HCT116 (cell line): ENCODE data around the gene CIAO2A. TPM values are rescaled to one million over a fixed set of nuclear protein-coding genes. Genes with fewer than 3 reads are reported as not detected.

Experiments used
- CBX3 ChIP-seq: IDR thresholded peaks from 2 replicates; pipeline ENCODE4 v1.6.1; 2012; ENCODE audit warnings: low read depth
- CEBPB ChIP-seq: IDR thresholded peaks from 2 replicates; pipeline ENCODE4 v1.6.1; 2012; ENCODE audit warnings: low read depth
- CTCF ChIP-seq, 3 experiments: fragments of 200-600 bp in 1 of 3; sonication (generic) in 1 of 3; IDR thresholded peaks in 2 of 3; conservative IDR thresholded peaks in 1 of 3; 2 replicates each; pipeline ENCODE4 v1.5.1; 2012 to 2017; ENCODE audit warnings: low read depth in 2 of 3, low read length in 2 of 3, antibody characterized with exemption in 1 of 3, borderline replicate concordance in 1 of 3, control low read depth in 1 of 3, mild to moderate bottlenecking in 1 of 3, mixed read lengths in 1 of 3, mixed run types in 1 of 3, moderate library complexity in 1 of 3; ENCODE audit not compliant: insufficient read depth in 1 of 3
- EGR1 ChIP-seq: IDR thresholded peaks from 2 replicates; pipeline ENCODE4 v1.6.1; 2012; ENCODE audit warnings: low read depth
- POLR2AphosphoS5 ChIP-seq: IDR thresholded peaks from 2 replicates; pipeline ENCODE4 v1.6.1; 2011; ENCODE audit warnings: mild to moderate bottlenecking, low read depth, low read length, moderate library complexity
- RAD21 ChIP-seq: IDR thresholded peaks from 2 replicates; pipeline ENCODE4 v1.6.1; 2012; ENCODE audit warnings: low read depth, mild to moderate bottlenecking
- YY1 ChIP-seq: IDR thresholded peaks from 2 replicates; pipeline ENCODE4 v1.6.1; 2011; ENCODE audit warnings: low read length, low read depth, moderate library complexity, mild to moderate bottlenecking; ENCODE audit not compliant: insufficient replicate concordance; ENCODE audit errors: extremely low read depth
- total RNA-seq: library from RNA; stranded (reverse); gene quantifications from one replicate; pipeline ENCODE4 v1.2.1, GENCODE V29; 2021; ENCODE audit not compliant: unreplicated experiment
- TF ChIP-seq, protein P1 (sequence below): IDR thresholded peaks from 2 replicates; pipeline ENCODE4 v1.6.1; 2012; ENCODE audit warnings: low read depth
- TF ChIP-seq, protein P2 (sequence below): IDR thresholded peaks from 2 replicates; pipeline ENCODE4 v1.6.1; 2012

The CIAO2A gene
- total RNA-seq, 1 experiment from 2014 or later: 69.3 TPM

GRCh38 chr15:64130159-64130558, 36.5 kb upstream of the CIAO2A start (continued):
- TF ChIP-seq, protein P1, sequence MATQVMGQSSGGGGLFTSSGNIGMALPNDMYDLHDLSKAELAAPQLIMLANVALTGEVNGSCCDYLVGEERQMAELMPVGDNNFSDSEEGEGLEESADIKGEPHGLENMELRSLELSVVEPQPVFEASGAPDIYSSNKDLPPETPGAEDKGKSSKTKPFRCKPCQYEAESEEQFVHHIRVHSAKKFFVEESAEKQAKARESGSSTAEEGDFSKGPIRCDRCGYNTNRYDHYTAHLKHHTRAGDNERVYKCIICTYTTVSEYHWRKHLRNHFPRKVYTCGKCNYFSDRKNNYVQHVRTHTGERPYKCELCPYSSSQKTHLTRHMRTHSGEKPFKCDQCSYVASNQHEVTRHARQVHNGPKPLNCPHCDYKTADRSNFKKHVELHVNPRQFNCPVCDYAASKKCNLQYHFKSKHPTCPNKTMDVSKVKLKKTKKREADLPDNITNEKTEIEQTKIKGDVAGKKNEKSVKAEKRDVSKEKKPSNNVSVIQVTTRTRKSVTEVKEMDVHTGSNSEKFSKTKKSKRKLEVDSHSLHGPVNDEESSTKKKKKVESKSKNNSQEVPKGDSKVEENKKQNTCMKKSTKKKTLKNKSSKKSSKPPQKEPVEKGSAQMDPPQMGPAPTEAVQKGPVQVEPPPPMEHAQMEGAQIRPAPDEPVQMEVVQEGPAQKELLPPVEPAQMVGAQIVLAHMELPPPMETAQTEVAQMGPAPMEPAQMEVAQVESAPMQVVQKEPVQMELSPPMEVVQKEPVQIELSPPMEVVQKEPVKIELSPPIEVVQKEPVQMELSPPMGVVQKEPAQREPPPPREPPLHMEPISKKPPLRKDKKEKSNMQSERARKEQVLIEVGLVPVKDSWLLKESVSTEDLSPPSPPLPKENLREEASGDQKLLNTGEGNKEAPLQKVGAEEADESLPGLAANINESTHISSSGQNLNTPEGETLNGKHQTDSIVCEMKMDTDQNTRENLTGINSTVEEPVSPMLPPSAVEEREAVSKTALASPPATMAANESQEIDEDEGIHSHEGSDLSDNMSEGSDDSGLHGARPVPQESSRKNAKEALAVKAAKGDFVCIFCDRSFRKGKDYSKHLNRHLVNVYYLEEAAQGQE: no peak
- no peak for TF ChIP-seq EGR1
- TF ChIP-seq YY1: no peak
- TF ChIP-seq POLR2AphosphoS5: no peak
- TF ChIP-seq CEBPB: no peak
- no peak for TF ChIP-seq CTCF (IDR thresholded peaks at IDR 0.05 in 2 of 3, conservative IDR thresholded peaks at IDR 0.05 in 1 of 3; ENCODE audit: borderline replicate concordance in 1 of 3, insufficient read depth in 1 of 3, low read depth in 2 of 3, low read length in 2 of 3)
- TF ChIP-seq, protein P2, sequence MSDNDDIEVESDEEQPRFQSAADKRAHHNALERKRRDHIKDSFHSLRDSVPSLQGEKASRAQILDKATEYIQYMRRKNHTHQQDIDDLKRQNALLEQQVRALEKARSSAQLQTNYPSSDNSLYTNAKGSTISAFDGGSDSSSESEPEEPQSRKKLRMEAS: no peak
- TF ChIP-seq CBX3: no peak
- TF ChIP-seq RAD21: no peak
